ENCODE data around the gene CTU2.

CTU2 gene

DNA sequence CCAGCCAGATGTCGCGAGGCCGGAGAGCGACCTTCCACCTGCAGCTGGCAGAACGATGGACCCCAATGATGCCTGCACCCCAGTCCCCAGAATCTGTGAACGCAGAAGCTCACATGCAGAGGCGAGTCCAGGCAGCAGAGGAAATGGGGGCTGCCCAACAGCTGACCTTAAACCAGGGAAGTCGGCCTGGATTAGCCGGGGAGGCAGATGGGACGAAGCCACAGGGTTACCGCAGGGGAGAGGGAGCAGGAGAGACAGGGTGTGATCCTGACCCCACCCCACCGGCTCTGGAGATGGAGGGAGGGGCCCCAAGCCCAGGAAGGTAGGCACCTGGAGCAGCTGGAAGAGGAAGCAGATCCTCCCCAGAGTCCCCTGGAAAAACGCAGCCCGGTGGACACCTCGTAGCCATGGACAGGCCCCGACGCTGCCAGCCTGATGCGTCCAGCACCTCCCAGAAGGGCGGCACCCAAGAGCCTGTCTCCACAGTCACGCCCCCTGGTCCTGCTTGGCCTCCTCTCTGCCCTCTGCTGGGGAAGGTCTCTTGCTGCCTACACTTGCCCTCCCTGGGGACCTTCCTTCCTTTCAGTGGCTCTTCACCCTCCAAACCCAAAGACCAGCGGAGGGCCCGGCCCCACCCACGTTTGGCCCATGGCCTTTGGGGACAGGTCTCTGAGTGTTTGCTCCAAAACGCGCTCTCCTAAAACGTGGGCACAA, 41.4 kb downstream of the CTU2 start:
- Histone ChIP-seq H3K4me1 (ENCODE audit: control insufficient read depth, low read depth, low read length) (no peaks in the 10 kb centered on the region), H3K27me3 (ENCODE audit: control insufficient read depth, insufficient read depth, low read length) (no peaks in the 10 kb centered on the region), H3K4me3 (ENCODE audit: low read length) (no peak overlapping the region), H3K9me3 (ENCODE audit: control insufficient read depth, low read depth, low read length) (no peaks in the 10 kb centered on the region), H3K9ac (ENCODE audit: low read length) (no peak overlapping the region), H3K36me3 (ENCODE audit: control insufficient read depth, low read depth, low read length) (no peaks in the 10 kb centered on the region), H3K27ac (ENCODE audit: low read length) (no peak overlapping the region)

DNA sequence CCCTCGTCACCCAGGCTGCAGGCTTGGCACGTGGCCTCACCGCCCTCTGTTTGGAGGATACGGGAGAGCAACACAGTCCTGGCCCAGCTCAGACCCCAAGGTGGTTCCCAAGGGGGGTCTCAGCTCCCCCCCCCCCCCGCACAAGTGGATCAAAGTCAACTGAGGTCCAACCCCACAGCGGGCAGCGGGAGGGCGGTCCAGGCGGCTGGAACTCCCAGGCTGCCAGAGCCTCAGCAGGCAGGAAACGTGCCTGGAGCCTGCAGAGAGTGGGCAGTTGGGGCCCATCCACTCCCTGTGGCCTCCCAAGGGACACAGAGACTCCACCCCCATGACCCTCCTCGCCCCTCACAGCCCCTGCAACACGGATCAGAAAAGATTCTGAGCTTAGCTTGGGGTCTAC, 42.1 kb downstream of the CTU2 start:
- Histone ChIP-seq H3K4me3 (ENCODE audit: low read length) (no peak overlapping the region), H3K27ac (ENCODE audit: low read length) (no peak overlapping the region), H3K27me3 (ENCODE audit: control insufficient read depth, insufficient read depth, low read length) (no peaks in the 10 kb centered on the region), H3K36me3 (ENCODE audit: control insufficient read depth, low read depth, low read length) (no peaks in the 10 kb centered on the region), H3K9ac (ENCODE audit: low read length) (no peak overlapping the region), H3K9me3 (ENCODE audit: control insufficient read depth, low read depth, low read length) (no peaks in the 10 kb centered on the region), H3K4me1 (ENCODE audit: control insufficient read depth, low read depth, low read length) (no peaks in the 10 kb centered on the region)

DNA sequence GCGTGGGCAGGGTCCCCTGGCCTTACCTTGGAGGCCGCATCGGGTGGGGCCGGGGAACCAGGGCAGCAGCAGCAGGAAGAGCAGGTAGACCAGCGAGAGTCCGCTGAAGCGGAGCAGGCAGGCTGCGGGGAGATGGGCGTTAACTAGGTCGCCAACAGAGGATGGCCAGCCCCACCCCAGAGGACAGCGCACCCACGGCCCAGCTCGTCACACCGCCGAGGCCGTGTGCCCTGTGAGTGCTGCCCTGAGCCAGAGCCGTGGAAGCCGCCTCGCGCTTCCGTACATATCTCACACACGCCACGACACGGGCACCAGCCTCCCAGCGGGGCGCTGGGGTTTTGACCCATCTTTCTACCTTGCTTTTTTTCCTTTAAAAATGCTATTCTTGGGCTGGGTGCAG, 43.1 kb downstream of the CTU2 start:
- Histone ChIP-seq H3K27me3 (ENCODE audit: control insufficient read depth, insufficient read depth, low read length) (no peaks in the 10 kb centered on the region), H3K27ac (ENCODE audit: low read length) (no peak overlapping the region), H3K4me1 (ENCODE audit: control insufficient read depth, low read depth, low read length) (no peaks in the 10 kb centered on the region), H3K9ac (ENCODE audit: low read length) (no peak overlapping the region), H3K36me3 (ENCODE audit: control insufficient read depth, low read depth, low read length) (no peaks in the 10 kb centered on the region), H3K9me3 (ENCODE audit: control insufficient read depth, low read depth, low read length) (no peaks in the 10 kb centered on the region), H3K4me3 (ENCODE audit: low read length) (no peak overlapping the region)

DNA sequence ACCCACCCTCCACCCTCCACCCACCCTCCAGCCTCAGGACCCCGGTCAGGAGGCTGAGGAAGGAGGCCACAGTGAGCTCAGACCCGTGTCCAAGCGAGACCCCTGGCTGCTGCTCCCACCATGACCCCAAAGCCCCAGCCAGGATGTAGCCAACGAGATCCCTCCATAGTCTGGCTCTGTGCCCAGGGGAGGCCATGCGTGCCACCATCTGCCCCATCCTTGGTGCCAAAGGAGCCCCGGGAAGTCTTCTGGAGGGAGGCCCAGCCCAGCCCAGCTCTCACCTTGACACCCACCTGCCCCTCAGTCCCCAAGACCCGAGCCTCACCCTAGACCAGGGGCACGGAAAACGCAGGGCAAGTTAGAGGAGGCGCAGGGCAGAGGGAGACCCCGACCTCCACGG, 44.6 kb downstream of the CTU2 start:
- Histone ChIP-seq H3K36me3 (ENCODE audit: control insufficient read depth, low read depth, low read length) (no peaks in the 10 kb centered on the region), H3K27me3 (ENCODE audit: control insufficient read depth, insufficient read depth, low read length) (no peaks in the 10 kb centered on the region), H3K9ac (ENCODE audit: low read length) (no peak overlapping the region), H3K4me1 (ENCODE audit: control insufficient read depth, low read depth, low read length) (peaks cover 6% of the 10 kb centered on the region), H3K9me3 (ENCODE audit: control insufficient read depth, low read depth, low read length) (no peaks in the 10 kb centered on the region), H3K27ac (ENCODE audit: low read length) (no peak overlapping the region), H3K4me3 (ENCODE audit: low read length) (no peak overlapping the region)

DNA sequence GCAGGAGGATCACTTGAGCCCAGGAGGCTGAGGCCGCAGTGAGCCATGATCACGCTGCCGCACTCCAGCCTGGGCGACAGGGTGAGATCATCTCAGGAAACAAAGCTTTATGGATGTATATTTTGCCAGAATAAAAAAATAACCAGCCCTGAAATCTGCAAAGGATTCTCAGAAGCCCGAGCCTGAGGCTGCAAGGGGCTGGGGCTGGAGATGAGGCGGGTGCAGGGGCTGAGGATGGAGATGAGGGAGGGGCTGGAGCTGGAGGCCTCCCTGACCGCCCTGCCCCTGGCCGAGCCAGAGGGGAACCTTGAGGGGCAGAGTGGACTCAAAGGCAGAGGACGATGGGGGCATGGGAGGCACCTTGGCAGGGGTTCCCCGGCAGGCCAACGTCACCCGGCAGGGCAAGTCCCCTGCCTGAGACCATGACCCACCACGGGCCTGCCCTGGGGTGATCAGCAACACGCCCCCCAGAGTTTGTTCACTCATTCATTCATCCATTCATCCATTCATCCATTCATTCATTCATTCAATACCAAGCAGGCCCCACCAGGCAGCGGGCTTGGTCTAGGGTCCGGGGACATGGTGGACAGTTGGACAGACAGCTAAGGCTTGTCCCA, 46.2 kb downstream of the CTU2 start:
- no peak overlapping the region for H3K27ac ChIP-seq (ENCODE audit: low read length)
- H3K4me3 ChIP-seq (ENCODE audit: low read length): no peak overlapping the region
- no peaks in the 10 kb centered on the region for H3K9me3 ChIP-seq (ENCODE audit: control insufficient read depth, low read depth, low read length)
- no peaks in the 10 kb centered on the region for H3K36me3 ChIP-seq (ENCODE audit: control insufficient read depth, low read depth, low read length)
- H3K27me3 ChIP-seq (ENCODE audit: control insufficient read depth, insufficient read depth, low read length): no peaks in the 10 kb centered on the region
- H3K9ac ChIP-seq (ENCODE audit: low read length): no peak overlapping the region
- H3K4me1 ChIP-seq (ENCODE audit: control insufficient read depth, low read depth, low read length): peaks cover 6% of the 10 kb centered on the region

DNA sequence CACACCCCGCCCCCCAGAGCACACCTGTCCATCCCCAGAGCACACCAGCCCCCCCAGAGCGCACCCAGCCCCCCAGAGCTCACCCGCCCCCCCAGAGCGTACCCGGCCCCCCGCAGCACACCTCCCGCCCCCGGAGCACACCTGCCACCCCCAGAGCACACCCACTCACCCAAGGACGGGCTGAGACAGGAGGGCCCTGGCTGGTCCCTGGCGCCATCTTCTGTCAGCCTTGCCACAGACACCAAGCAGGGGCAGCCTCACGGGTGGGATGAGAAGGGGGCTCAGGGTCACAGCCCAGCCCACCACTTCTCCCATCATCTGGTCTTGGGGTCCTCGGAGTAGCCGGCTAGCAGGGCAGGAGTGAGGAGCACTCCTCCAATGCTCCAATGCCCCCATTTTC, 46.9 kb downstream of the CTU2 start:
- Histone ChIP-seq H3K27ac (ENCODE audit: low read length) (no peak overlapping the region), H3K9ac (ENCODE audit: low read length) (no peak overlapping the region), H3K36me3 (ENCODE audit: control insufficient read depth, low read depth, low read length) (no peaks in the 10 kb centered on the region)

DNA sequence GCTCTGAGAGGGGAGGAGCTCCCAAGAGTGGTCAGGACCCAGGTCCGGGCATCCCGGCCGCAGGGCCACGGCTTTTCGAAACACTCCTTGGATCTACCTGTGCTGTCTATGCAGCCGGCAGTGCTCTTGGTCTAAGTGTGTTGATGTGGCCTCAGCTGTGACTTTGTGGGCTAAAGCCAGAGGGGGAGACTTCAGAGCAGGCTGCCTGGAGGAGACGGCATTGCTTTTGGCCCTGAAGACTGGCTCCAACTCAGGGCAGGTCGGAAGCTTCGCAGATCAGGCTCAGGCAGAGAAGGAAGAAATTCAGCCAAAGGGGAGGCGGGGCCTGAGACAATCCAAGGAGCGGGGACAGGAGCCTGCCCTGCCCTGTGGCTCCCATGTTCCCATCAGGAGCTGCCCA, 47.3 kb downstream of the CTU2 start:
- no peak overlapping the region for H3K27ac ChIP-seq (ENCODE audit: low read length)
- H3K9me3 ChIP-seq (ENCODE audit: control insufficient read depth, low read depth, low read length): no peaks in the 10 kb centered on the region
- no peak overlapping the region for H3K4me3 ChIP-seq (ENCODE audit: low read length)
- peaks cover 6% of the 10 kb centered on the region for H3K4me1 ChIP-seq (ENCODE audit: control insufficient read depth, low read depth, low read length)
- no peak overlapping the region for H3K9ac ChIP-seq (ENCODE audit: low read length)
- H3K27me3 ChIP-seq (ENCODE audit: control insufficient read depth, insufficient read depth, low read length): no peaks in the 10 kb centered on the region
- no peaks in the 10 kb centered on the region for H3K36me3 ChIP-seq (ENCODE audit: control insufficient read depth, low read depth, low read length)

More for the DNA sequence above, 46.9 kb downstream of the CTU2 start:
- H3K9me3 ChIP-seq (ENCODE audit: control insufficient read depth, low read depth, low read length): no peaks in the 10 kb centered on the region
- peaks cover 6% of the 10 kb centered on the region for H3K4me1 ChIP-seq (ENCODE audit: control insufficient read depth, low read depth, low read length)
- no peak overlapping the region for H3K4me3 ChIP-seq (ENCODE audit: low read length)
- H3K27me3 ChIP-seq (ENCODE audit: control insufficient read depth, insufficient read depth, low read length): no peaks in the 10 kb centered on the region

DNA sequence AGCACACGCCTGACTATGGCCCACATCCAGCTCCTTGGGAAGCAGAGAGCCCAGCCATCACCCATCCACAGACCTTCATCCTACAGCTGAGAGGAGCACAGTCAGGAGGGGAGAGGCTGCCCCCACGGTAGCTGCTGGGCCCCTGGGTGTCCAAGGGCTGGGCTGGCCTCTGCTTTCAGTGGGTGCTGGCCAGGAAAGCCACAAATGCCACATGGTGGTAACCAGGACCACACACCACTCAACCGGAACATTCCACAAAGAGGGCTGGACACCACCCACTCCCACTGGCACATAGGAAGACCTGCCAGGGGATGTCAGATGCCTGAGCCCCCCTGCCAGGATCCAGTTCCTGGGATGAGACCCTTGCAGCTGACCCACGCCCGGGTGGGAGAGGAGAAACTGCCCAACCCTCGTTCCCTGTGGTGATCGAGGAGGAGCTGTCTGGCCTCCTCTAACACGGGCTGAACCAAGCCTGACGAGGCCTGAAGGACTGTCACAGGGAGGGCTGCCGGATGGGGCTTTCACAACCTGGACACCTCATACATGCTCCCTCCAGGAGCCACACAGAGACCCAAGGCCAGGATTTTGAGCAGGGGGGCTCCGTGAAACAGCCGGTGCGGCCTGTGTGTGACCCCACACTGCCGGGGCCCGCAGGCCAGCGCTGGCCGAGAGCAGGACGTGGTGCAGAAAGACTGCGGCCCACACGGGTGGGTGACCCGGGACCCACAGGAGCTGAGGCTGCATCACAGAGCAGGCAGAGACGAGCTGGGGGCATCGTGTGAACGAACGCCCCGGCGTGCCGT, 48.0 kb downstream of the CTU2 start:
- Histone ChIP-seq H3K4me1 (ENCODE audit: control insufficient read depth, low read depth, low read length) (peaks cover 12% of the 10 kb centered on the region), H3K9ac (ENCODE audit: low read length) (no peak overlapping the region), H3K27me3 (ENCODE audit: control insufficient read depth, insufficient read depth, low read length) (no peaks in the 10 kb centered on the region), H3K9me3 (ENCODE audit: control insufficient read depth, low read depth, low read length) (no peaks in the 10 kb centered on the region), H3K27ac (ENCODE audit: low read length) (no peak overlapping the region), H3K36me3 (ENCODE audit: control insufficient read depth, low read depth, low read length) (no peaks in the 10 kb centered on the region), H3K4me3 (ENCODE audit: low read length) (no peak overlapping the region)

DNA sequence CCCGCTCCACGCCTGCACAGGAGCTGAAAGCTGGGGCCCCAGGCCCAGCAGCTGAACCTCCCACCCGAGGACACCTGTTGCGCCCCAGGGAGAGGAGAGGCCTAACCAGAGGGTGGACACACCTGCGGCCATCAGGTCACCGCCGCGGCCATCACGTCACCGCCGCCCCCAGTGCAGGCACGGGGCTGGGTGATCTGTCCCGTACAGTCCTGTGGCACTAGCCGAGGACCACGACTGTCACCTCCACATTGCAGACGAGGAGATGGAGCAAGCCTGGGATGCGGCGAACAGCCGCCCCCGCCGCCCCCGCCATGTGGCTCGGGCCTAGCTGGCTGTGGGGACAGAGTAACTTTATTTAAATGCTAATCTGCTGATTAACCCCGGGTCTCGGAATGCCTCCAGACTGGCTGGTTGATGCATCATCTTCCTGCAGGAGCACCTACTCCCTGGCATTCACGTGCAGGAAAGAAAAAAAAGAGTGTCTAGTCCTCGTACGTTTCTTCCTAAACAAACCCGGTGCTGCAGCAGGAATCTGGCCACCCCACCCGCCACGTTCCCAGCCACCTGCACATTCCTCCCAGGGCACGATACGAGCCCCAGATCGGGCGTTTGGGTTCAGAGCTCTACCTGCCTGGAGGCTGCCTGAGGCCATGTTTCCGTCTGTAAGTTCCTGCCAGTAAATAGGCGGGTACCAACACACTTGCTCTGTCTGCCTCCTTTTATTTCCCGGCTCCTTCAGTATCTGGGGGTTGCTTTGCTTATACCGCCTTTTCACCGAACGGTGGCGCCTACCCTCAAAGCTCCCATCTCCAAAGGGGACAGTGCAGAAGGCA, 48.8 kb downstream of the CTU2 start:
- H3K4me1 ChIP-seq (ENCODE audit: control insufficient read depth, low read depth, low read length): peaks cover 12% of the 10 kb centered on the region

DNA sequence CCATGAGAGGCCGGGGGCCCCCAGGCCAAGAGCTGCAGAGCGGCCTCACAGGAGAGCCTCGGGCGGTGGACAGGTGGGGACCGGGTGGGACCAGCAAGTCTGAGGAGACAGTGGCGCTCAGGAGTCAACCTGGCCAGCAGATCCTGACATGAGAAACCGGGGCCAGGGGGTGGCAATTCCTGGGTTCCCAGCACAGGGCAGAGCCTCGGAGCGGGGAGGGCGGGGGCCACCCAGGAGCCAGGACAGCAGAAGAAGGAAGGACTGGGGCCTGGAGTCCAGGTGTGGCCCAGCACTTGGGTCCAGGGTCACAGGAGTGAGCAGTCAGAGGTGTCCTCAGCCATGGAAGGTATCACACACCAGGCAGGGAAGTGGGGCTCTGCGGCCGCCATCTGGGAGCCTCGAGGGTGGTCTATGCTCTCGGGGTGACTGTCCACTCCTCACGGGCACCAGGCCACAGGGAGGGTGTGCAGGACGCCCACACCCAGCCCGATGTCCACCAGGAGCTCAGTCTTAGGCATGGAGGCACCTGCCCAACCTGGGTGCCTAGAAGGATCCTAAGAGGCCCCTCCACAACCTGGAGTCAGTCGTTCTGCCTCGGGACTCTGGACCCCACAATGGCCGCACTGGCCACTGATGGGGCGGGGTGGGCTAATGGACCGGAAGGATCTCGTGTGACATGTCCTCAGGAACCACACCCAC, 49.6 kb downstream of the CTU2 start:
- Histone ChIP-seq H3K9ac (ENCODE audit: low read length) (no peak overlapping the region), H3K27ac (ENCODE audit: low read length) (no peak overlapping the region), H3K27me3 (ENCODE audit: control insufficient read depth, insufficient read depth, low read length) (no peaks in the 10 kb centered on the region), H3K4me1 (ENCODE audit: control insufficient read depth, low read depth, low read length) (peaks cover 12% of the 10 kb centered on the region), H3K36me3 (ENCODE audit: control insufficient read depth, low read depth, low read length) (no peaks in the 10 kb centered on the region), H3K9me3 (ENCODE audit: control insufficient read depth, low read depth, low read length) (no peaks in the 10 kb centered on the region), H3K4me3 (ENCODE audit: low read length) (no peak overlapping the region)

More for the DNA sequence above, 48.8 kb downstream of the CTU2 start:
- Histone ChIP-seq H3K9me3 (ENCODE audit: control insufficient read depth, low read depth, low read length) (no peaks in the 10 kb centered on the region), H3K4me3 (ENCODE audit: low read length) (no peak overlapping the region), H3K9ac (ENCODE audit: low read length) (no peak overlapping the region), H3K27ac (ENCODE audit: low read length) (no peak overlapping the region), H3K36me3 (ENCODE audit: control insufficient read depth, low read depth, low read length) (no peaks in the 10 kb centered on the region), H3K27me3 (ENCODE audit: control insufficient read depth, insufficient read depth, low read length) (no peaks in the 10 kb centered on the region)

Measured in iPS-18a (cell line).